22Rv1 (cell line): ENCODE results near the gene OSM.

Experiments
- CTCF ChIP-seq: fragments of 450-650 bp; IDR thresholded peaks from 2 replicates; pipeline ENCODE4 v1.5.1; 2017; ENCODE audit warnings: mild to moderate bottlenecking
- ZFX ChIP-seq: fragments of 450-650 bp; IDR thresholded peaks from 2 replicates; pipeline ENCODE4 v1.6.1; 2017; ENCODE audit warnings: antibody characterized with exemption, borderline replicate concordance

GRCh38 chr22:30275625-30276024, 9.0 kb upstream of the OSM start:
- TF ChIP-seq ZFX: no peak
- no peak for TF ChIP-seq CTCF
